ENCODE results near the gene PROX1. TPM values are rescaled to one million over a fixed set of nuclear protein-coding genes. Genes with fewer than 3 reads are reported as not detected.

Gene PROX1
- polyA plus RNA-seq, 1 experiment: 0.07 TPM

- Histone ChIP-seq H3K27ac (ENCODE audit: low read depth, low read length) (no peak overlapping the region), H3K27me3 (ENCODE audit: control insufficient read depth, insufficient read depth, low read length) (no peaks in the 10 kb centered on the region), H3K9me3 (ENCODE audit: control insufficient read depth, insufficient read depth, low read length) (no peaks in the 10 kb centered on the region), H3K4me3 (ENCODE audit: low read depth, low read length) (no peak overlapping the region)
- no peak for TF ChIP-seq CTCF (IDR thresholded peaks at IDR 0.05; ENCODE audit: low read depth, low read length)
- POLR2A ChIA-PET: no interaction called here
- no peak for DNase-seq (ENCODE audit: low read depth, low spot score)
- CTCF ChIA-PET: no interaction called here
These were observed 22.4 kb downstream of the PROX1 start for GRCh38 chr1:214010197-214010573.

GRCh38 chr1:214010717-214011116 lies 22.9 kb downstream of the PROX1 start:
- CTCF ChIA-PET: no interaction called here
- POLR2A ChIA-PET: no interaction called here
- no peak overlapping the region for H3K27ac ChIP-seq (ENCODE audit: low read depth, low read length)

GRCh38 chr1:214012418-214012817 lies 24.6 kb downstream of the PROX1 start:
- DNase-seq (ENCODE audit: low read depth, low spot score): no peak
- Histone ChIP-seq H3K27ac (ENCODE audit: low read depth, low read length) (no peak overlapping the region), H3K4me3 (ENCODE audit: low read depth, low read length) (no peak overlapping the region), H3K27me3 (ENCODE audit: control insufficient read depth, insufficient read depth, low read length) (no peaks in the 10 kb centered on the region), H3K9me3 (ENCODE audit: control insufficient read depth, insufficient read depth, low read length) (no peaks in the 10 kb centered on the region)
- no peak for TF ChIP-seq CTCF (IDR thresholded peaks at IDR 0.05; ENCODE audit: low read depth, low read length)
- ChIA-PET CTCF (no interaction called here), POLR2A (no interaction called here)

More at GRCh38 chr1:214010717-214011116, 22.9 kb downstream of the PROX1 start:
- TF ChIP-seq CTCF (IDR thresholded peaks at IDR 0.05; ENCODE audit: low read depth, low read length): no peak
- no peaks in the 10 kb centered on the region for H3K27me3 ChIP-seq (ENCODE audit: control insufficient read depth, insufficient read depth, low read length)
- no peaks in the 10 kb centered on the region for H3K9me3 ChIP-seq (ENCODE audit: control insufficient read depth, insufficient read depth, low read length)
- no peak overlapping the region for H3K4me3 ChIP-seq (ENCODE audit: low read depth, low read length)
- no peak for DNase-seq (ENCODE audit: low read depth, low spot score)

GRCh38 chr1:214013614-214014377 lies 26.0 kb downstream of the PROX1 start:
- POLR2A ChIA-PET: no interaction called here
- DNase-seq (ENCODE audit: low read depth, low spot score): no peak
- Histone ChIP-seq H3K4me3 (ENCODE audit: low read depth, low read length) (no peak overlapping the region), H3K27me3 (ENCODE audit: control insufficient read depth, insufficient read depth, low read length) (no peaks in the 10 kb centered on the region), H3K27ac (ENCODE audit: low read depth, low read length) (no peak overlapping the region), H3K9me3 (ENCODE audit: control insufficient read depth, insufficient read depth, low read length) (no peaks in the 10 kb centered on the region)
- CTCF ChIA-PET: interaction anchor here (0.7 kb wide), 1 partner anchor 882 kb away, joined by 3 read pairs; no protein-coding TSS in a partner anchor
- no peak for TF ChIP-seq CTCF (IDR thresholded peaks at IDR 0.05; ENCODE audit: low read depth, low read length)

GRCh38 chr1:214014730-214015129 lies 27.0 kb downstream of the PROX1 start:
- Histone ChIP-seq H3K27me3 (ENCODE audit: control insufficient read depth, insufficient read depth, low read length) (no peaks in the 10 kb centered on the region), H3K27ac (ENCODE audit: low read depth, low read length) (no peak overlapping the region), H3K4me3 (ENCODE audit: low read depth, low read length) (no peak overlapping the region), H3K9me3 (ENCODE audit: control insufficient read depth, insufficient read depth, low read length) (no peaks in the 10 kb centered on the region)
- TF ChIP-seq CTCF (IDR thresholded peaks at IDR 0.05; ENCODE audit: low read depth, low read length): no peak
- CTCF ChIA-PET: no interaction called here
- POLR2A ChIA-PET: no interaction called here
- no peak for DNase-seq (ENCODE audit: low read depth, low spot score)

Measured in AG04450 (cell line).